ENCODE data around the gene CCDC85B. TPM values are rescaled to one million over a fixed set of nuclear protein-coding genes. Genes with fewer than 3 reads are reported as not detected.
A peak's percentile ranks its signal among the peaks of the same experiment; 100 is the strongest.

The CCDC85B gene
- total and polyA plus RNA-seq, 2 of the 13 experiments (the other 11 are each of a cell fraction or from before 2014, with no cell fraction given) = 8.2 to 19.5 TPM

GRCh38 chr11:65851083-65851579, 39.3 kb upstream of the CCDC85B start (continued):
- TF ChIP-seq ZNF761 (CRISPR knock-in tag; conservative IDR thresholded peaks at IDR 0.05) = no peak
- peak; percentile 55; the same call in 1 of the 2 replicates for TF ChIP-seq ZNF740 (CRISPR knock-in tag; IDR thresholded peaks at IDR 0.05)
- no peak for TF ChIP-seq ZNF549 (CRISPR knock-in tag; IDR thresholded peaks at IDR 0.05)
- no peak for TF ChIP-seq MXD3 (CRISPR knock-in tag; IDR thresholded peaks at IDR 0.05)
- TF ChIP-seq GATAD1 (CRISPR knock-in tag; IDR thresholded peaks at IDR 0.05) = no peak
- no peak for TF ChIP-seq ZC3H13 (CRISPR knock-in tag; IDR thresholded peaks at IDR 0.05)
- TF ChIP-seq NONO (IDR thresholded peaks at IDR 0.05) = no peak
- no peak for TF ChIP-seq NONO (CRISPR knock-in tag; conservative IDR thresholded peaks at IDR 0.05)
- no peak for TF ChIP-seq IKZF5 (CRISPR knock-in tag; IDR thresholded peaks at IDR 0.05)
- no peak for TF ChIP-seq ZNF253 (CRISPR knock-in tag; IDR thresholded peaks at IDR 0.05; ENCODE audit: borderline replicate concordance)
- TF ChIP-seq SUZ12 (IDR thresholded peaks at IDR 0.05; ENCODE audit: low read depth, low read length) = no peak
- TF ChIP-seq RAD21 (CRISPR knock-in tag; IDR thresholded peaks at IDR 0.05) = no peak
- no peak for TF ChIP-seq ZNF768 (CRISPR knock-in tag; IDR thresholded peaks at IDR 0.05)
- TF ChIP-seq ATF4 (CRISPR knock-in tag; IDR thresholded peaks at IDR 0.05) = no peak
- TF ChIP-seq ZKSCAN1 (IDR thresholded peaks at IDR 0.05; ENCODE audit: low read length) = no peak
- no peak for TF ChIP-seq THYN1 (CRISPR knock-in tag; IDR thresholded peaks at IDR 0.05; ENCODE audit: borderline replicate concordance, low read depth)
- TF ChIP-seq CTCF (CRISPR knock-in tag; IDR thresholded peaks at IDR 0.05) = peak; percentile 57
- TF ChIP-seq PCBP2 (optimal IDR thresholded peaks at IDR 0.05; ENCODE audit: low read depth, low read length, poor library complexity, severe bottlenecking) = no peak
- no peak for TF ChIP-seq CREM (IDR thresholded peaks at IDR 0.05)
- TF ChIP-seq CREM (CRISPR knock-in tag; IDR thresholded peaks at IDR 0.05) = no peak
- no peak for TF ChIP-seq ZNF557 (CRISPR knock-in tag; IDR thresholded peaks at IDR 0.05)
- TF ChIP-seq UBTF (CRISPR knock-in tag; IDR thresholded peaks at IDR 0.05) = no peak
- no peak for TF ChIP-seq CREB3 (CRISPR knock-in tag; IDR thresholded peaks at IDR 0.05)
- no peak for TF ChIP-seq MIER2 (CRISPR knock-in tag; IDR thresholded peaks at IDR 0.05)
- TF ChIP-seq ZNF556 (CRISPR knock-in tag; IDR thresholded peaks at IDR 0.05; ENCODE audit: borderline replicate concordance) = no peak

All from HepG2 (cell line).